IMR-90 (cell line): ENCODE data around the gene GAL. TPM values are rescaled to one million over a fixed set of nuclear protein-coding genes. Genes with fewer than 3 reads are reported as not detected.

ENCODE experiments used
- ATAC-seq: fragments of 200-7000 bp; cut with Tn5 transposase; 2 replicates; pipeline ENCODE4 v1.9.1; 2020; ENCODE audit warnings: low read depth, mild to moderate bottlenecking, moderate library complexity
- BruUV-seq: library from RNA; stranded (reverse); fragments of 400-500 nt; replicated peaks from 2 replicates; lab custom pipeline; 2021; lab: Mats Ljungman, UMichigan
- CTCF ChIA-PET: fragments of 300-600 bp; formaldehyde crosslinking; extraction: SDS; loops from one replicate; lab custom pipeline; 2021; ENCODE audit warnings: antibody characterized with exemption; lab: Yijun Ruan, JAX
- POLR2A ChIA-PET: fragments of 300-600 bp; sonication (Branson Sonifier 250); formaldehyde crosslinking; loops from one replicate; lab custom pipeline; 2022; ENCODE audit warnings: antibody characterized with exemption; ENCODE audit not compliant: unreplicated experiment; lab: Charles Lee
- DNase-seq: peaks from one replicate; pipeline ENCODE4 v3.0.0; 2013
- H2AFZ ChIP-seq: replicated peaks from 2 replicates; pipeline ENCODE3; 2013; ENCODE audit warnings: low read length, mild to moderate bottlenecking; ENCODE audit not compliant: poor library complexity
- H2AK5ac ChIP-seq: 2 replicates; pipeline ENCODE4 v1.6.1; 2013; ENCODE audit warnings: low read depth, low read length, inconsistent platforms
- H2AK9ac ChIP-seq: replicated peaks from 2 replicates; pipeline ENCODE3; 2013; ENCODE audit warnings: mild to moderate bottlenecking, low read depth, low read length, moderate library complexity; ENCODE audit not compliant: poor library complexity
- H2BK120ac ChIP-seq: 2 replicates; pipeline ENCODE4 v1.6.1; 2013; ENCODE audit warnings: low read depth, low read length, inconsistent platforms
- H2BK15ac ChIP-seq: 3 replicates; pipeline ENCODE4 v1.6.1; 2013; ENCODE audit warnings: low read depth, low read length, inconsistent platforms
- H2BK20ac ChIP-seq: 2 replicates; pipeline ENCODE4 v1.6.1; 2013; ENCODE audit warnings: low read depth, mild to moderate bottlenecking, inconsistent platforms, low read length, moderate library complexity
- H2BK5ac ChIP-seq: 2 replicates; pipeline ENCODE4 v1.6.1; 2013; ENCODE audit warnings: mild to moderate bottlenecking, low read depth, low read length, inconsistent platforms; ENCODE audit not compliant: poor library complexity, severe bottlenecking
- H3K14ac ChIP-seq: replicated peaks from 2 replicates; pipeline ENCODE4 v1.6.1; 2013; ENCODE audit warnings: low read depth, low read length, inconsistent platforms
- H3K18ac ChIP-seq: 2 replicates; pipeline ENCODE4 v1.6.1; 2013; ENCODE audit warnings: low read depth, low read length, control low read depth
- H3K23ac ChIP-seq: 2 replicates; pipeline ENCODE4 v1.6.1; 2013; ENCODE audit warnings: low read depth, low read length, inconsistent platforms
- H3K27ac ChIP-seq: 2 replicates; pipeline ENCODE4 v1.5.1; 2013; ENCODE audit warnings: mild to moderate bottlenecking, control low read depth, low read length; ENCODE audit not compliant: insufficient read depth
- H3K27me3 ChIP-seq: 2 replicates; pipeline ENCODE4 v1.6.1; 2013; ENCODE audit warnings: low read length; ENCODE audit not compliant: control insufficient read depth, insufficient read depth
- H3K36me3 ChIP-seq: 2 replicates; pipeline ENCODE4 v1.6.1; 2013; ENCODE audit warnings: low read length, mixed read lengths; ENCODE audit not compliant: control insufficient read depth, insufficient read depth
- H3K4ac ChIP-seq: 2 replicates; pipeline ENCODE4 v1.6.1; 2013; ENCODE audit warnings: low read depth, low read length, inconsistent platforms
- H3K4me1 ChIP-seq: 2 replicates; pipeline ENCODE4 v1.6.1; 2013; ENCODE audit warnings: low read length, mixed read lengths; ENCODE audit not compliant: control insufficient read depth, insufficient read depth
- H3K4me2 ChIP-seq: 2 replicates; pipeline ENCODE4 v1.6.1; 2013; ENCODE audit warnings: low read depth, mild to moderate bottlenecking, control low read depth, low read length, moderate library complexity
- H3K4me3 ChIP-seq: 2 replicates; pipeline ENCODE4 v1.5.1; 2013; ENCODE audit warnings: low read depth, mild to moderate bottlenecking, control low read depth, low read length, moderate library complexity; ENCODE audit not compliant: insufficient read depth
- H3K56ac ChIP-seq: 2 replicates; pipeline ENCODE4 v1.6.1; 2013; ENCODE audit warnings: low read length, inconsistent platforms; ENCODE audit not compliant: insufficient read depth; ENCODE audit errors: extremely low read depth
- H3K79me1 ChIP-seq, 2 experiments: 2 replicates each; pipeline ENCODE4 v1.6.1; 2013; ENCODE audit warnings: low read length in 2 of 2, inconsistent platforms in 1 of 2, low read depth in 1 of 2
- H3K9ac ChIP-seq: 2 replicates; pipeline ENCODE4 v1.6.1; 2013; ENCODE audit warnings: low read depth, low read length, control low read depth
- H3K9me1 ChIP-seq: 2 replicates; pipeline ENCODE4 v1.6.1; 2013; ENCODE audit warnings: low read length, inconsistent platforms; ENCODE audit not compliant: insufficient read depth
- H3K9me3 ChIP-seq: 2 replicates; pipeline ENCODE4 v1.6.1; 2013; ENCODE audit warnings: low read length; ENCODE audit not compliant: control insufficient read depth, insufficient read depth
- H4K20me1 ChIP-seq: 2 replicates; pipeline ENCODE4 v1.6.1; 2013; ENCODE audit warnings: low read length, inconsistent platforms; ENCODE audit not compliant: insufficient read depth
- H4K5ac ChIP-seq: 2 replicates; pipeline ENCODE4 v1.6.1; 2013; ENCODE audit warnings: mild to moderate bottlenecking, low read depth, low read length, control low read depth
- H4K8ac ChIP-seq, 2 experiments: 2 replicates each; pipeline ENCODE4 v1.6.1; 2013; ENCODE audit warnings: low read depth in 2 of 2, low read length in 2 of 2, control low read depth in 1 of 2, inconsistent platforms in 1 of 2
- H4K91ac ChIP-seq: 2 replicates; pipeline ENCODE4 v1.6.1; 2013; ENCODE audit warnings: low read depth, low read length, inconsistent platforms; ENCODE audit not compliant: insufficient read depth
- BHLHE40 ChIP-seq: fragments of 150-350 bp; IDR thresholded peaks from 2 replicates; pipeline ENCODE4 v1.6.1; 2016; ENCODE audit warnings: mild to moderate bottlenecking, low read depth, low read length
- CEBPB ChIP-seq: IDR thresholded peaks from 2 replicates; pipeline ENCODE4 v1.6.1; 2012; ENCODE audit warnings: low read depth, low read length, improper control_type of control experiment
- CHD1 ChIP-seq: IDR thresholded peaks from 2 replicates; pipeline ENCODE4 v1.6.1; 2012; ENCODE audit warnings: low read depth, low read length, improper control_type of control experiment
- FOS ChIP-seq: fragments of 150-350 bp; IDR thresholded peaks from 2 replicates; pipeline ENCODE4 v1.6.1; 2016; ENCODE audit warnings: low read depth, low read length
- MAFK ChIP-seq: IDR thresholded peaks from 2 replicates; pipeline ENCODE4 v1.6.1; 2012; ENCODE audit warnings: low read depth, low read length, improper control_type of control experiment
- MAZ ChIP-seq: IDR thresholded peaks from 2 replicates; pipeline ENCODE4 v1.6.1; 2012; ENCODE audit warnings: low read depth, mild to moderate bottlenecking, low read length, improper control_type of control experiment, moderate library complexity, borderline replicate concordance
- MXI1 ChIP-seq: IDR thresholded peaks from 2 replicates; pipeline ENCODE4 v1.6.1; 2012; ENCODE audit warnings: low read depth, mild to moderate bottlenecking, low read length, moderate library complexity, borderline replicate concordance
- NFE2L2 ChIP-seq: fragments of 150-350 bp; IDR thresholded peaks from 2 replicates; pipeline ENCODE4 v1.6.1; 2016; ENCODE audit warnings: low read depth, mild to moderate bottlenecking, low read length
- POLR2A ChIP-seq: IDR thresholded peaks from 2 replicates; pipeline ENCODE4 v1.6.1; 2012; ENCODE audit warnings: mild to moderate bottlenecking, low read depth, low read length
- RAD21 ChIP-seq: IDR thresholded peaks from 2 replicates; pipeline ENCODE4 v1.6.1; 2012; ENCODE audit warnings: low read length, improper control_type of control experiment
- RCOR1 ChIP-seq: IDR thresholded peaks from 2 replicates; pipeline ENCODE4 v1.6.1; 2012; ENCODE audit warnings: mild to moderate bottlenecking, low read length, improper control_type of control experiment; ENCODE audit not compliant: insufficient replicate concordance
- RFX5 ChIP-seq: IDR thresholded peaks from 2 replicates; pipeline ENCODE4 v1.8.0; 2012; ENCODE audit warnings: low read depth, mild to moderate bottlenecking, low read length, moderate library complexity
- SMC3 ChIP-seq: fragments of 150-350 bp; IDR thresholded peaks from 2 replicates; pipeline ENCODE4 v1.6.1; 2016; ENCODE audit warnings: low read depth, mild to moderate bottlenecking, antibody characterized with exemption, low read length, moderate library complexity
- WGBS, 2 experiments: methylation state at CpG; one replicate each; pipeline versions ENCODE4 v1.1.5 to v1.1.7; 2013; ENCODE audit warnings: missing lambda C conversion rate in 2 of 2; ENCODE audit not compliant: insufficient read length in 1 of 2; ENCODE audit errors: extremely low coverage in 2 of 2; 5-methylcytosine and 5-hydroxymethylcytosine counted together
- dilution Hi-C: fragments of 300-500 bp; cut with HindIII; formaldehyde crosslinking; loops from one replicate; pipeline ENCODE4 v1.14.3; 2018; ENCODE audit warnings: low sequenced_read_pairs; ENCODE audit not compliant: unreplicated experiment
- in situ Hi-C: fragments of 300-500 bp; cut with MboI; formaldehyde crosslinking; loops from 3 replicates; pipeline ENCODE4 v1.14.3; 2019; ENCODE audit warnings: low sequenced_read_pairs, inconsistent platforms, mixed read lengths
- intact Hi-C: fragments of 100-400 bp; cut with micrococcal nuclease; formaldehyde crosslinking; loops from 2 replicates; pipeline ENCODE4 v1.10.0; 2022
- polyA plus RNA-seq, 3 experiments: library from polyadenylated mRNA; depleted of rRNA; stranded (reverse); fragments of >200 nt; gene quantifications; 2 replicates each; pipeline ENCODE4 v1.2.3, GENCODE V29; 2012; ENCODE audit warnings: low replicate concordance in 1 of 3
- total RNA-seq: library from RNA; depleted of rRNA; stranded (reverse); fragments of >200 nt; gene quantifications from 2 replicates; pipeline ENCODE4 v1.2.3, GENCODE V29; 2012
- TF ChIP-seq, protein P1 (sequence below): conservative IDR thresholded peaks from 2 replicates; pipeline ENCODE4 v1.5.1; 2012; ENCODE audit warnings: mild to moderate bottlenecking, low read depth, low read length, improper control_type of control experiment
- TF ChIP-seq, protein P2 (sequence below): fragments of 150-350 bp; IDR thresholded peaks from 2 replicates; pipeline ENCODE4 v1.6.1; 2016; ENCODE audit warnings: low read depth, mild to moderate bottlenecking, low read length, moderate library complexity, borderline replicate concordance

The GAL gene
- total and polyA plus RNA-seq, 2 of the 4 experiments (the other 2 are of a cell fraction), result 2.0 TPM; not detected in 1

DNA sequence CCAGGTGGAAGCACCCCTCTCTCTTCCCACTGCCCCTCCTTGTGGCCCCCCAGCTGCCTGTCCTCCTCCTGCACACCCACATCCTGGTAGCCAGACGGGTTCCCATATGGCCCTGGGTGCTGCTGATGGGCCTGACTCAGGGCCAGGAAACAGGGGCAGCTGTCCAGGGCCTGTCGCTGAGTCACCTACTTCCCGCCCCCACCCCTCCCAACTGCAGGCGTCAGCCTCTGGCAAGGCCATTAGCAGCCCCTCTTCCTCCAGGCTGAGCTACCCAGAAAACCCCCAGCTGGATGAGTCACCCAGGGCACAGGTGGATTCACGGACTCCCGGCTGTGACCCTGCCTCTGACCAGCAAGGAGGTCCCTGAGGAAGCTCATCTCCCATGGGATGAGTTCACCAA, 6.9 kb upstream of the GAL start:
- DNase-seq (peak; percentile 96), ATAC-seq (peak; percentile 92)
- Histone ChIP-seq H2BK20ac (no peak overlapping the region), H3K4me2 (no peak overlapping the region), H3K18ac (no peak overlapping the region), H3K4me3 (no peak overlapping the region), H3K9me1 (no peaks in the 10 kb centered on the region), H2BK15ac (no peak overlapping the region), H2AK5ac (no peak overlapping the region), H3K23ac (no peak overlapping the region), H4K91ac (no peak overlapping the region), H3K4ac (no peak overlapping the region), H4K8ac (no peak overlapping the region), H3K9ac (no peak overlapping the region), H3K79me1 (no peaks in the 10 kb centered on the region), H3K14ac (no peak overlapping the region), H4K20me1 (peaks cover 5% of the 10 kb centered on the region; the same call in 1 of the 2 replicates), H3K36me3 (no peaks in the 10 kb centered on the region), H3K4me1 (peaks cover under 1% of the 10 kb centered on the region; the same call in 1 of the 2 replicates), H2BK5ac (no peak overlapping the region), H2AFZ (peak overlapping the region; percentile 71), H3K27ac (no peak overlapping the region), H4K5ac (no peak overlapping the region), H2BK120ac (no peak overlapping the region), H3K56ac (no peak overlapping the region), H3K27me3 (peaks cover 8% of the 10 kb centered on the region), H2AK9ac (peak overlapping the region; percentile 65), H3K9me3 (peaks cover 14% of the 10 kb centered on the region)
- in situ Hi-C loops, result no loop called here
- POLR2A ChIA-PET, result interaction anchor here (0.6 kb wide), 2 partner anchors 18 to 34 kb away, joined by 3 to 7 read pairs; no protein-coding TSS in a partner anchor
- CTCF ChIA-PET, result interaction anchor here (0.6 to 0.7 kb wide), 2 partner anchors 34 to 212 kb away, joined by 3 to 7 read pairs; no protein-coding TSS in a partner anchor
- intact Hi-C loops, result no loop called here
- WGBS, 2 experiments, result no CpG with 5 or more reads among the region's 6 CpGs
- dilution Hi-C loops, result no loop called here
- TF ChIP-seq FOS, result peak; percentile 94
- no peak for TF ChIP-seq SMC3
- no peak for TF ChIP-seq CHD1
- no peak for TF ChIP-seq MXI1
- TF ChIP-seq RCOR1, result peak; percentile 99
- no peak for TF ChIP-seq CEBPB
- TF ChIP-seq, protein P1, sequence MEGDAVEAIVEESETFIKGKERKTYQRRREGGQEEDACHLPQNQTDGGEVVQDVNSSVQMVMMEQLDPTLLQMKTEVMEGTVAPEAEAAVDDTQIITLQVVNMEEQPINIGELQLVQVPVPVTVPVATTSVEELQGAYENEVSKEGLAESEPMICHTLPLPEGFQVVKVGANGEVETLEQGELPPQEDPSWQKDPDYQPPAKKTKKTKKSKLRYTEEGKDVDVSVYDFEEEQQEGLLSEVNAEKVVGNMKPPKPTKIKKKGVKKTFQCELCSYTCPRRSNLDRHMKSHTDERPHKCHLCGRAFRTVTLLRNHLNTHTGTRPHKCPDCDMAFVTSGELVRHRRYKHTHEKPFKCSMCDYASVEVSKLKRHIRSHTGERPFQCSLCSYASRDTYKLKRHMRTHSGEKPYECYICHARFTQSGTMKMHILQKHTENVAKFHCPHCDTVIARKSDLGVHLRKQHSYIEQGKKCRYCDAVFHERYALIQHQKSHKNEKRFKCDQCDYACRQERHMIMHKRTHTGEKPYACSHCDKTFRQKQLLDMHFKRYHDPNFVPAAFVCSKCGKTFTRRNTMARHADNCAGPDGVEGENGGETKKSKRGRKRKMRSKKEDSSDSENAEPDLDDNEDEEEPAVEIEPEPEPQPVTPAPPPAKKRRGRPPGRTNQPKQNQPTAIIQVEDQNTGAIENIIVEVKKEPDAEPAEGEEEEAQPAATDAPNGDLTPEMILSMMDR, result no peak
- no peak for TF ChIP-seq RFX5
- no peak for TF ChIP-seq RAD21
- TF ChIP-seq POLR2A, result no peak
- TF ChIP-seq BHLHE40, result peak; percentile 61
- TF ChIP-seq, protein P2, sequence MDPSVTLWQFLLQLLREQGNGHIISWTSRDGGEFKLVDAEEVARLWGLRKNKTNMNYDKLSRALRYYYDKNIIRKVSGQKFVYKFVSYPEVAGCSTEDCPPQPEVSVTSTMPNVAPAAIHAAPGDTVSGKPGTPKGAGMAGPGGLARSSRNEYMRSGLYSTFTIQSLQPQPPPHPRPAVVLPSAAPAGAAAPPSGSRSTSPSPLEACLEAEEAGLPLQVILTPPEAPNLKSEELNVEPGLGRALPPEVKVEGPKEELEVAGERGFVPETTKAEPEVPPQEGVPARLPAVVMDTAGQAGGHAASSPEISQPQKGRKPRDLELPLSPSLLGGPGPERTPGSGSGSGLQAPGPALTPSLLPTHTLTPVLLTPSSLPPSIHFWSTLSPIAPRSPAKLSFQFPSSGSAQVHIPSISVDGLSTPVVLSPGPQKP, result no peak
- no peak; the same call in 1 of the 2 replicates for TF ChIP-seq MAFK
- peak; percentile 30; the same call in 1 of the 2 replicates for TF ChIP-seq NFE2L2
- peak; percentile 90 for TF ChIP-seq MAZ
- no TSS peak for BruUV-seq
